Panc1 (cell line): ENCODE measurements around the gene TGFBRAP1. TPM values are rescaled to one million over a fixed set of nuclear protein-coding genes. Genes with fewer than 3 reads are reported as not detected.

Source experiments
- ATAC-seq: fragments of 200-7000 bp; cut with Tn5 transposase; 2 replicates; pipeline ENCODE4 v1.9.1; 2020; ENCODE audit warnings: mild to moderate bottlenecking, moderate library complexity
- BruUV-seq: library from RNA; stranded (reverse); fragments of 400-500 nt; replicated peaks from 2 replicates; lab custom pipeline; 2021; lab: Mats Ljungman, UMichigan
- CTCF ChIA-PET: fragments of 300-600 bp; sonication (Branson Sonifier 250); formaldehyde crosslinking; loops from one replicate; lab custom pipeline; 2022; ENCODE audit warnings: antibody characterized with exemption; lab: Charles Lee
- POLR2A ChIA-PET: fragments of 300-600 bp; sonication (Branson Sonifier 250); formaldehyde crosslinking; loops from one replicate; lab custom pipeline; 2022; ENCODE audit warnings: antibody characterized with exemption; lab: Charles Lee
- DNase-seq: peaks from one replicate; pipeline ENCODE4 v3.0.0-alpha.2; 2010; ENCODE audit warnings: low read depth, low spot score
- H3K27ac ChIP-seq: 2 replicates; pipeline ENCODE4 v1.5.1; 2011; ENCODE audit warnings: mild to moderate bottlenecking, low read length, inconsistent platforms
- H3K27me3 ChIP-seq: fragments of 200-500 bp; sonication (Bioruptor generic); 2 replicates; pipeline ENCODE4 v1.6.0; 2014; ENCODE audit warnings: low read length, inconsistent platforms; ENCODE audit not compliant: control insufficient read depth, insufficient read depth
- H3K36me3 ChIP-seq: fragments of 200-500 bp; sonication (Bioruptor generic); 2 replicates; pipeline ENCODE4 v1.5.1; 2014; ENCODE audit warnings: inconsistent platforms, mild to moderate bottlenecking, low read length, moderate library complexity; ENCODE audit not compliant: control insufficient read depth, insufficient read depth
- H3K4me1 ChIP-seq: 2 replicates; pipeline ENCODE4 v1.5.1; 2011; ENCODE audit warnings: inconsistent platforms, mild to moderate bottlenecking, low read length, moderate library complexity; ENCODE audit not compliant: control insufficient read depth, insufficient read depth
- H3K4me3 ChIP-seq, 2 experiments: 2 replicates each; pipeline ENCODE4 v1.5.1; 2011 to 2012; ENCODE audit warnings: low read depth in 2 of 2, low read length in 2 of 2, mild to moderate bottlenecking in 2 of 2, inconsistent platforms in 1 of 2, moderate library complexity in 1 of 2
- H3K9me3 ChIP-seq: fragments of 200-500 bp; sonication (Bioruptor generic); 2 replicates; pipeline ENCODE4 v1.5.1; 2014; ENCODE audit warnings: low read depth, mild to moderate bottlenecking, inconsistent platforms, low read length, moderate library complexity; ENCODE audit not compliant: control insufficient read depth, insufficient read depth
- CTCF ChIP-seq: fragments of 450-650 bp; IDR thresholded peaks from 2 replicates; pipeline ENCODE4 v1.5.1; 2017; ENCODE audit warnings: mild to moderate bottlenecking
- POLR2AphosphoS5 ChIP-seq: IDR thresholded peaks from 2 replicates; pipeline ENCODE4 v1.6.1; 2012; ENCODE audit warnings: mild to moderate bottlenecking, low read depth, low read length, moderate library complexity
- REST ChIP-seq, 2 experiments: IDR thresholded peaks; 2 replicates each; pipeline ENCODE4 v1.6.1; 2011 to 2012; ENCODE audit warnings: low read depth in 2 of 2, control low read depth in 1 of 2, low read length in 1 of 2, mild to moderate bottlenecking in 1 of 2, moderate library complexity in 1 of 2; ENCODE audit not compliant: insufficient read depth in 1 of 2
- SIN3A ChIP-seq: IDR thresholded peaks from 2 replicates; pipeline ENCODE4 v1.6.1; 2012; ENCODE audit warnings: low read depth, mild to moderate bottlenecking, low read length, moderate library complexity, borderline replicate concordance; ENCODE audit not compliant: insufficient read depth
- TCF7L2 ChIP-seq: IDR thresholded peaks from 2 replicates; pipeline ENCODE4 v1.6.1; 2011; ENCODE audit warnings: mild to moderate bottlenecking, low read depth, low read length, inconsistent platforms
- in situ Hi-C: cut with HindIII; loops from 2 replicates; pipeline ENCODE4 v1.10.0; 2016; ENCODE audit warnings: low sequenced_read_pairs, low pct_unique_long_range_greater_than_20kb
- intact Hi-C: fragments of 100-400 bp; cut with micrococcal nuclease; formaldehyde crosslinking; loops from one replicate; pipeline ENCODE4 v1.10.0; 2022; ENCODE audit not compliant: unreplicated experiment
- total RNA-seq: library from RNA; stranded (reverse); gene quantifications from one replicate; pipeline ENCODE4 v1.2.1, GENCODE V29; 2021; ENCODE audit not compliant: unreplicated experiment

The TGFBRAP1 gene
- total RNA-seq, 1 experiment from 2014 or later = 32.7 TPM

- in situ Hi-C loops = no loop called here
- CTCF ChIA-PET = interaction anchor here (0.6 kb wide), 1 partner anchor 8 kb away, joined by 3 read pairs; no protein-coding TSS in a partner anchor
These were observed 50.4 kb downstream of the TGFBRAP1 start for GRCh38 chr2:105279126-105279525.

GRCh38 chr2:105278654-105279053 lies 50.9 kb downstream of the TGFBRAP1 start:
- H3K4me3 ChIP-seq = no peak overlapping the region
- intact Hi-C loops (no loop called here), in situ Hi-C loops (no loop called here)
- TF ChIP-seq POLR2AphosphoS5 (no peak), TCF7L2 (no peak), CTCF (peak; percentile 48; the same call in 1 of the 2 replicates), REST (IDR thresholded peaks at IDR 0.05; ENCODE audit: insufficient read depth in 1 of 2, low read depth in 2 of 2, low read length in 1 of 2) (no peak), SIN3A (no peak)
- H3K27me3 ChIP-seq = no peaks in the 10 kb centered on the region
- ATAC-seq = 0 out of 2 replicates have a peak, but pooled peaks have one; percentile 51
- no peaks in the 10 kb centered on the region for H3K9me3 ChIP-seq
- H3K36me3 ChIP-seq = peaks cover 10% of the 10 kb centered on the region
- no TSS peak for BruUV-seq
- DNase-seq = no peak
- ChIA-PET CTCF (interaction anchor here (0.6 to 0.8 kb wide), 2 partner anchors 9 to 641 kb away, joined by 3 to 8 read pairs; no protein-coding TSS in a partner anchor), POLR2A (interaction anchor here (0.6 kb wide), 1 partner anchor 92 kb away, joined by 12 read pairs; no protein-coding TSS in a partner anchor)
- no peak overlapping the region for H3K27ac ChIP-seq
- H3K4me1 ChIP-seq = no peaks in the 10 kb centered on the region

More at GRCh38 chr2:105279126-105279525, 50.4 kb downstream of the TGFBRAP1 start:
- POLR2A ChIA-PET = interaction anchor here (0.6 kb wide), 1 partner anchor 93 kb away, joined by 12 read pairs; no protein-coding TSS in a partner anchor
- no TSS peak for BruUV-seq
- H3K4me3 ChIP-seq = no peak overlapping the region
- TF ChIP-seq REST (IDR thresholded peaks at IDR 0.05; ENCODE audit: insufficient read depth in 1 of 2, low read depth in 2 of 2, low read length in 1 of 2) = no peak
- DNase-seq (no peak), ATAC-seq (no peak)
- peaks cover 9% of the 10 kb centered on the region; the same call in 1 of the 2 replicates for H3K36me3 ChIP-seq
- no peaks in the 10 kb centered on the region for H3K9me3 ChIP-seq
- H3K27me3 ChIP-seq = no peaks in the 10 kb centered on the region
- no peak overlapping the region for H3K27ac ChIP-seq
- no peaks in the 10 kb centered on the region for H3K4me1 ChIP-seq
- intact Hi-C loops = no loop called here
